IMR-90 (cell line): Measurements from ENCODE around the gene ITPR2. TPM values are rescaled to one million over a fixed set of nuclear protein-coding genes. Genes with fewer than 3 reads are reported as not detected.

Experiments used
- ATAC-seq: fragments of 200-7000 bp; cut with Tn5 transposase; 2 replicates; pipeline ENCODE4 v1.9.1; 2020; ENCODE audit warnings: low read depth, mild to moderate bottlenecking, moderate library complexity
- BruUV-seq: library from RNA; stranded (reverse); fragments of 400-500 nt; replicated peaks from 2 replicates; lab custom pipeline; 2021; lab: Mats Ljungman, UMichigan
- CTCF ChIA-PET: fragments of 300-600 bp; formaldehyde crosslinking; extraction: SDS; loops from one replicate; lab custom pipeline; 2021; ENCODE audit warnings: antibody characterized with exemption; lab: Yijun Ruan, JAX
- POLR2A ChIA-PET: fragments of 300-600 bp; sonication (Branson Sonifier 250); formaldehyde crosslinking; loops from one replicate; lab custom pipeline; 2022; ENCODE audit warnings: antibody characterized with exemption; ENCODE audit not compliant: unreplicated experiment; lab: Charles Lee
- DNase-seq: peaks from one replicate; pipeline ENCODE4 v3.0.0; 2013
- H2AFZ ChIP-seq: replicated peaks from 2 replicates; pipeline ENCODE3; 2013; ENCODE audit warnings: low read length, mild to moderate bottlenecking; ENCODE audit not compliant: poor library complexity
- H2AK5ac ChIP-seq: 2 replicates; pipeline ENCODE4 v1.6.1; 2013; ENCODE audit warnings: low read depth, low read length, inconsistent platforms
- H2AK9ac ChIP-seq: replicated peaks from 2 replicates; pipeline ENCODE3; 2013; ENCODE audit warnings: mild to moderate bottlenecking, low read depth, low read length, moderate library complexity; ENCODE audit not compliant: poor library complexity
- H2BK120ac ChIP-seq: 2 replicates; pipeline ENCODE4 v1.6.1; 2013; ENCODE audit warnings: low read depth, low read length, inconsistent platforms
- H2BK15ac ChIP-seq: 3 replicates; pipeline ENCODE4 v1.6.1; 2013; ENCODE audit warnings: low read depth, low read length, inconsistent platforms
- H2BK20ac ChIP-seq: 2 replicates; pipeline ENCODE4 v1.6.1; 2013; ENCODE audit warnings: low read depth, mild to moderate bottlenecking, inconsistent platforms, low read length, moderate library complexity
- H2BK5ac ChIP-seq: 2 replicates; pipeline ENCODE4 v1.6.1; 2013; ENCODE audit warnings: mild to moderate bottlenecking, low read depth, low read length, inconsistent platforms; ENCODE audit not compliant: poor library complexity, severe bottlenecking
- H3K14ac ChIP-seq: replicated peaks from 2 replicates; pipeline ENCODE4 v1.6.1; 2013; ENCODE audit warnings: low read depth, low read length, inconsistent platforms
- H3K18ac ChIP-seq: 2 replicates; pipeline ENCODE4 v1.6.1; 2013; ENCODE audit warnings: low read depth, low read length, control low read depth
- H3K23ac ChIP-seq: 2 replicates; pipeline ENCODE4 v1.6.1; 2013; ENCODE audit warnings: low read depth, low read length, inconsistent platforms
- H3K27ac ChIP-seq: 2 replicates; pipeline ENCODE4 v1.5.1; 2013; ENCODE audit warnings: mild to moderate bottlenecking, control low read depth, low read length; ENCODE audit not compliant: insufficient read depth
- H3K27me3 ChIP-seq: 2 replicates; pipeline ENCODE4 v1.6.1; 2013; ENCODE audit warnings: low read length; ENCODE audit not compliant: control insufficient read depth, insufficient read depth
- H3K36me3 ChIP-seq: 2 replicates; pipeline ENCODE4 v1.6.1; 2013; ENCODE audit warnings: low read length, mixed read lengths; ENCODE audit not compliant: control insufficient read depth, insufficient read depth
- H3K4ac ChIP-seq: 2 replicates; pipeline ENCODE4 v1.6.1; 2013; ENCODE audit warnings: low read depth, low read length, inconsistent platforms
- H3K4me1 ChIP-seq: 2 replicates; pipeline ENCODE4 v1.6.1; 2013; ENCODE audit warnings: low read length, mixed read lengths; ENCODE audit not compliant: control insufficient read depth, insufficient read depth
- H3K4me2 ChIP-seq: 2 replicates; pipeline ENCODE4 v1.6.1; 2013; ENCODE audit warnings: low read depth, mild to moderate bottlenecking, control low read depth, low read length, moderate library complexity
- H3K4me3 ChIP-seq: 2 replicates; pipeline ENCODE4 v1.5.1; 2013; ENCODE audit warnings: low read depth, mild to moderate bottlenecking, control low read depth, low read length, moderate library complexity; ENCODE audit not compliant: insufficient read depth
- H3K56ac ChIP-seq: 2 replicates; pipeline ENCODE4 v1.6.1; 2013; ENCODE audit warnings: low read length, inconsistent platforms; ENCODE audit not compliant: insufficient read depth; ENCODE audit errors: extremely low read depth
- H3K79me1 ChIP-seq, 2 experiments: 2 replicates each; pipeline ENCODE4 v1.6.1; 2013; ENCODE audit warnings: low read length in 2 of 2, inconsistent platforms in 1 of 2, low read depth in 1 of 2
- H3K9ac ChIP-seq: 2 replicates; pipeline ENCODE4 v1.6.1; 2013; ENCODE audit warnings: low read depth, low read length, control low read depth
- H3K9me1 ChIP-seq: 2 replicates; pipeline ENCODE4 v1.6.1; 2013; ENCODE audit warnings: low read length, inconsistent platforms; ENCODE audit not compliant: insufficient read depth
- H3K9me3 ChIP-seq: 2 replicates; pipeline ENCODE4 v1.6.1; 2013; ENCODE audit warnings: low read length; ENCODE audit not compliant: control insufficient read depth, insufficient read depth
- H4K20me1 ChIP-seq: 2 replicates; pipeline ENCODE4 v1.6.1; 2013; ENCODE audit warnings: low read length, inconsistent platforms; ENCODE audit not compliant: insufficient read depth
- H4K5ac ChIP-seq: 2 replicates; pipeline ENCODE4 v1.6.1; 2013; ENCODE audit warnings: mild to moderate bottlenecking, low read depth, low read length, control low read depth
- H4K8ac ChIP-seq, 2 experiments: 2 replicates each; pipeline ENCODE4 v1.6.1; 2013; ENCODE audit warnings: low read depth in 2 of 2, low read length in 2 of 2, control low read depth in 1 of 2, inconsistent platforms in 1 of 2
- H4K91ac ChIP-seq: 2 replicates; pipeline ENCODE4 v1.6.1; 2013; ENCODE audit warnings: low read depth, low read length, inconsistent platforms; ENCODE audit not compliant: insufficient read depth
- BHLHE40 ChIP-seq: fragments of 150-350 bp; IDR thresholded peaks from 2 replicates; pipeline ENCODE4 v1.6.1; 2016; ENCODE audit warnings: mild to moderate bottlenecking, low read depth, low read length
- CEBPB ChIP-seq: IDR thresholded peaks from 2 replicates; pipeline ENCODE4 v1.6.1; 2012; ENCODE audit warnings: low read depth, low read length, improper control_type of control experiment
- CHD1 ChIP-seq: IDR thresholded peaks from 2 replicates; pipeline ENCODE4 v1.6.1; 2012; ENCODE audit warnings: low read depth, low read length, improper control_type of control experiment
- FOS ChIP-seq: fragments of 150-350 bp; IDR thresholded peaks from 2 replicates; pipeline ENCODE4 v1.6.1; 2016; ENCODE audit warnings: low read depth, low read length
- MAFK ChIP-seq: IDR thresholded peaks from 2 replicates; pipeline ENCODE4 v1.6.1; 2012; ENCODE audit warnings: low read depth, low read length, improper control_type of control experiment
- MAZ ChIP-seq: IDR thresholded peaks from 2 replicates; pipeline ENCODE4 v1.6.1; 2012; ENCODE audit warnings: low read depth, mild to moderate bottlenecking, low read length, improper control_type of control experiment, moderate library complexity, borderline replicate concordance
- MXI1 ChIP-seq: IDR thresholded peaks from 2 replicates; pipeline ENCODE4 v1.6.1; 2012; ENCODE audit warnings: low read depth, mild to moderate bottlenecking, low read length, moderate library complexity, borderline replicate concordance
- NFE2L2 ChIP-seq: fragments of 150-350 bp; IDR thresholded peaks from 2 replicates; pipeline ENCODE4 v1.6.1; 2016; ENCODE audit warnings: low read depth, mild to moderate bottlenecking, low read length
- POLR2A ChIP-seq: IDR thresholded peaks from 2 replicates; pipeline ENCODE4 v1.6.1; 2012; ENCODE audit warnings: mild to moderate bottlenecking, low read depth, low read length
- RAD21 ChIP-seq: IDR thresholded peaks from 2 replicates; pipeline ENCODE4 v1.6.1; 2012; ENCODE audit warnings: low read length, improper control_type of control experiment
- RCOR1 ChIP-seq: IDR thresholded peaks from 2 replicates; pipeline ENCODE4 v1.6.1; 2012; ENCODE audit warnings: mild to moderate bottlenecking, low read length, improper control_type of control experiment; ENCODE audit not compliant: insufficient replicate concordance
- RFX5 ChIP-seq: IDR thresholded peaks from 2 replicates; pipeline ENCODE4 v1.8.0; 2012; ENCODE audit warnings: low read depth, mild to moderate bottlenecking, low read length, moderate library complexity
- SMC3 ChIP-seq: fragments of 150-350 bp; IDR thresholded peaks from 2 replicates; pipeline ENCODE4 v1.6.1; 2016; ENCODE audit warnings: low read depth, mild to moderate bottlenecking, antibody characterized with exemption, low read length, moderate library complexity
- WGBS, 2 experiments: methylation state at CpG; one replicate each; pipeline versions ENCODE4 v1.1.5 to v1.1.7; 2013; ENCODE audit warnings: missing lambda C conversion rate in 2 of 2; ENCODE audit not compliant: insufficient read length in 1 of 2; ENCODE audit errors: extremely low coverage in 2 of 2; 5-methylcytosine and 5-hydroxymethylcytosine counted together
- dilution Hi-C: fragments of 300-500 bp; cut with HindIII; formaldehyde crosslinking; loops from one replicate; pipeline ENCODE4 v1.14.3; 2018; ENCODE audit warnings: low sequenced_read_pairs; ENCODE audit not compliant: unreplicated experiment
- in situ Hi-C: fragments of 300-500 bp; cut with MboI; formaldehyde crosslinking; loops from 3 replicates; pipeline ENCODE4 v1.14.3; 2019; ENCODE audit warnings: low sequenced_read_pairs, inconsistent platforms, mixed read lengths
- intact Hi-C: fragments of 100-400 bp; cut with micrococcal nuclease; formaldehyde crosslinking; loops from 2 replicates; pipeline ENCODE4 v1.10.0; 2022
- polyA plus RNA-seq, 3 experiments: library from polyadenylated mRNA; depleted of rRNA; stranded (reverse); fragments of >200 nt; gene quantifications; 2 replicates each; pipeline ENCODE4 v1.2.3, GENCODE V29; 2012; ENCODE audit warnings: low replicate concordance in 1 of 3
- total RNA-seq: library from RNA; depleted of rRNA; stranded (reverse); fragments of >200 nt; gene quantifications from 2 replicates; pipeline ENCODE4 v1.2.3, GENCODE V29; 2012
- TF ChIP-seq, protein P1 (sequence below): conservative IDR thresholded peaks from 2 replicates; pipeline ENCODE4 v1.5.1; 2012; ENCODE audit warnings: mild to moderate bottlenecking, low read depth, low read length, improper control_type of control experiment
- TF ChIP-seq, protein P2 (sequence below): fragments of 150-350 bp; IDR thresholded peaks from 2 replicates; pipeline ENCODE4 v1.6.1; 2017; ENCODE audit warnings: mild to moderate bottlenecking, antibody characterized with exemption, low read length, low read depth
- TF ChIP-seq, protein P3 (sequence below): fragments of 150-350 bp; IDR thresholded peaks from 2 replicates; pipeline ENCODE4 v1.6.1; 2016; ENCODE audit warnings: low read depth, mild to moderate bottlenecking, low read length, moderate library complexity, borderline replicate concordance

ITPR2 gene
- total and polyA plus RNA-seq, 2 of the 4 experiments (the other 2 are of a cell fraction), result 1.2 to 9.0 TPM

DNA sequence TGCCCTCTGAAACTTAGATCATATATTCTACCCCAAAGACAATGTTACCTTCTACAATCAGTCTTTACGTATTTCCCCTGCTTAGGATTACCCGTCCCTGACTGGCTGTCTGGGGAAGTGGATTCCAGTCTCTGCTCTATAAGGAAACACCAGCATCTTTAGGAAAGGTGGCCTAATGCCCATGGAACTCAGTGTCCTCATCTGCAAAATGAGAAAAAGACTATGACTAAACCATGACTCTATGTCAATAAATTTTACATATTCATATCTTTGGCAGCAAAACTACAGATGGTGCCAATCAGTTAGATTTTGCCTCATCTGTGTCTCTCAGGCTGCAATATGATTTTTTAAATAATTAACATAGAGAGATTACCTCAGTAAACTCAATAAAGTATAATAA, 133.8 kb downstream of the ITPR2 start:
- Histone ChIP-seq H3K4me2 (no peak overlapping the region), H2BK20ac (no peak overlapping the region), H3K9me3 (no peaks in the 10 kb centered on the region), H3K27ac (no peak overlapping the region), H3K79me1 (no peaks in the 10 kb centered on the region; a peak in 1 of 4 replicates), H2BK120ac (no peak overlapping the region), H2BK5ac (no peak overlapping the region), H3K4ac (no peak overlapping the region), H3K9me1 (no peaks in the 10 kb centered on the region), H4K91ac (no peak overlapping the region), H4K5ac (no peak overlapping the region), H2BK15ac (no peak overlapping the region), H3K56ac (no peak overlapping the region), H3K23ac (no peak overlapping the region), H2AK9ac (no peak overlapping the region), H2AK5ac (no peak overlapping the region), H4K20me1 (no peaks in the 10 kb centered on the region), H3K27me3 (no peaks in the 10 kb centered on the region), H3K9ac (no peak overlapping the region), H3K18ac (no peak overlapping the region), H3K4me1 (peaks cover 4% of the 10 kb centered on the region), H3K4me3 (no peak overlapping the region), H2AFZ (no peak overlapping the region), H3K14ac (no peak overlapping the region), H4K8ac (no peak overlapping the region), H3K36me3 (no peaks in the 10 kb centered on the region)
- CTCF ChIA-PET, result no interaction called here
- POLR2A ChIA-PET, result no interaction called here
- dilution Hi-C loops (no loop called here), in situ Hi-C loops (no loop called here), intact Hi-C loops (no loop called here)
- DNase-seq (peak; percentile 53), ATAC-seq (no peak)
- TF ChIP-seq RAD21 (no peak), POLR2A (no peak), CHD1 (no peak), MXI1 (no peak), MAFK (no peak), CEBPB (no peak), MAZ (no peak), RCOR1 (no peak), SMC3 (no peak), BHLHE40 (no peak), RFX5 (no peak), FOS (no peak), NFE2L2 (no peak)
- TF ChIP-seq, protein P1, sequence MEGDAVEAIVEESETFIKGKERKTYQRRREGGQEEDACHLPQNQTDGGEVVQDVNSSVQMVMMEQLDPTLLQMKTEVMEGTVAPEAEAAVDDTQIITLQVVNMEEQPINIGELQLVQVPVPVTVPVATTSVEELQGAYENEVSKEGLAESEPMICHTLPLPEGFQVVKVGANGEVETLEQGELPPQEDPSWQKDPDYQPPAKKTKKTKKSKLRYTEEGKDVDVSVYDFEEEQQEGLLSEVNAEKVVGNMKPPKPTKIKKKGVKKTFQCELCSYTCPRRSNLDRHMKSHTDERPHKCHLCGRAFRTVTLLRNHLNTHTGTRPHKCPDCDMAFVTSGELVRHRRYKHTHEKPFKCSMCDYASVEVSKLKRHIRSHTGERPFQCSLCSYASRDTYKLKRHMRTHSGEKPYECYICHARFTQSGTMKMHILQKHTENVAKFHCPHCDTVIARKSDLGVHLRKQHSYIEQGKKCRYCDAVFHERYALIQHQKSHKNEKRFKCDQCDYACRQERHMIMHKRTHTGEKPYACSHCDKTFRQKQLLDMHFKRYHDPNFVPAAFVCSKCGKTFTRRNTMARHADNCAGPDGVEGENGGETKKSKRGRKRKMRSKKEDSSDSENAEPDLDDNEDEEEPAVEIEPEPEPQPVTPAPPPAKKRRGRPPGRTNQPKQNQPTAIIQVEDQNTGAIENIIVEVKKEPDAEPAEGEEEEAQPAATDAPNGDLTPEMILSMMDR, result no peak
- TF ChIP-seq, protein P2, sequence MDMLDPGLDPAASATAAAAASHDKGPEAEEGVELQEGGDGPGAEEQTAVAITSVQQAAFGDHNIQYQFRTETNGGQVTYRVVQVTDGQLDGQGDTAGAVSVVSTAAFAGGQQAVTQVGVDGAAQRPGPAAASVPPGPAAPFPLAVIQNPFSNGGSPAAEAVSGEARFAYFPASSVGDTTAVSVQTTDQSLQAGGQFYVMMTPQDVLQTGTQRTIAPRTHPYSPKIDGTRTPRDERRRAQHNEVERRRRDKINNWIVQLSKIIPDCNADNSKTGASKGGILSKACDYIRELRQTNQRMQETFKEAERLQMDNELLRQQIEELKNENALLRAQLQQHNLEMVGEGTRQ, result no peak
- TF ChIP-seq, protein P3, sequence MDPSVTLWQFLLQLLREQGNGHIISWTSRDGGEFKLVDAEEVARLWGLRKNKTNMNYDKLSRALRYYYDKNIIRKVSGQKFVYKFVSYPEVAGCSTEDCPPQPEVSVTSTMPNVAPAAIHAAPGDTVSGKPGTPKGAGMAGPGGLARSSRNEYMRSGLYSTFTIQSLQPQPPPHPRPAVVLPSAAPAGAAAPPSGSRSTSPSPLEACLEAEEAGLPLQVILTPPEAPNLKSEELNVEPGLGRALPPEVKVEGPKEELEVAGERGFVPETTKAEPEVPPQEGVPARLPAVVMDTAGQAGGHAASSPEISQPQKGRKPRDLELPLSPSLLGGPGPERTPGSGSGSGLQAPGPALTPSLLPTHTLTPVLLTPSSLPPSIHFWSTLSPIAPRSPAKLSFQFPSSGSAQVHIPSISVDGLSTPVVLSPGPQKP, result no peak
- BruUV-seq, result no TSS peak
- no CpG with 5 or more reads among the region's 2 CpGs for WGBS, 2 experiments
